ENCODE measurements around the gene CSF3. TPM values are rescaled to one million over a fixed set of nuclear protein-coding genes. Genes with fewer than 3 reads are reported as not detected.

The CSF3 gene
- total RNA-seq, 1 experiment from 2014 or later: not detected

GRCh38 chr17:40024901-40025300 is 9.7 kb downstream of the CSF3 start:
- Mint-ChIP-seq H3K9me3 (no peaks in the 10 kb centered on the region), H3K4me3 (no peak overlapping the region), H3K4me1 (no peaks in the 10 kb centered on the region), H3K36me3 (peaks cover 43% of the 10 kb centered on the region), H3K27ac (no peak overlapping the region), H3K27me3 (ENCODE audit: low read depth) (no peaks in the 10 kb centered on the region)
- ChIA-PET CTCF (interaction anchor here (0.6 to 5.0 kb wide), 4 partner anchors 9 to 87 kb away, joined by 3 to 128 read pairs (median 6); partner anchors contain the start of gene CSF3), POLR2A (no interaction called here)
- ATAC-seq (no peak), DNase-seq (ENCODE audit: low spot score) (no peak)
- TF ChIP-seq ZNF671 (CRISPR knock-in tag; IDR thresholded peaks at IDR 0.05) (no peak), ZBTB21 (CRISPR knock-in tag; IDR thresholded peaks at IDR 0.05; ENCODE audit: borderline replicate concordance) (no peak), RELA (CRISPR knock-in tag; IDR thresholded peaks at IDR 0.05; ENCODE audit: borderline replicate concordance) (no peak), EMX1 (CRISPR knock-in tag; IDR thresholded peaks at IDR 0.05) (no peak), NR3C1 (CRISPR knock-in tag; conservative IDR thresholded peaks at IDR 0.05; ENCODE audit: low read depth) (no peak), ZNF281 (CRISPR knock-in tag; IDR thresholded peaks at IDR 0.05) (no peak), ZNF138 (CRISPR knock-in tag; conservative IDR thresholded peaks at IDR 0.05) (no peak)
- TF ChIP-seq, protein P1, sequence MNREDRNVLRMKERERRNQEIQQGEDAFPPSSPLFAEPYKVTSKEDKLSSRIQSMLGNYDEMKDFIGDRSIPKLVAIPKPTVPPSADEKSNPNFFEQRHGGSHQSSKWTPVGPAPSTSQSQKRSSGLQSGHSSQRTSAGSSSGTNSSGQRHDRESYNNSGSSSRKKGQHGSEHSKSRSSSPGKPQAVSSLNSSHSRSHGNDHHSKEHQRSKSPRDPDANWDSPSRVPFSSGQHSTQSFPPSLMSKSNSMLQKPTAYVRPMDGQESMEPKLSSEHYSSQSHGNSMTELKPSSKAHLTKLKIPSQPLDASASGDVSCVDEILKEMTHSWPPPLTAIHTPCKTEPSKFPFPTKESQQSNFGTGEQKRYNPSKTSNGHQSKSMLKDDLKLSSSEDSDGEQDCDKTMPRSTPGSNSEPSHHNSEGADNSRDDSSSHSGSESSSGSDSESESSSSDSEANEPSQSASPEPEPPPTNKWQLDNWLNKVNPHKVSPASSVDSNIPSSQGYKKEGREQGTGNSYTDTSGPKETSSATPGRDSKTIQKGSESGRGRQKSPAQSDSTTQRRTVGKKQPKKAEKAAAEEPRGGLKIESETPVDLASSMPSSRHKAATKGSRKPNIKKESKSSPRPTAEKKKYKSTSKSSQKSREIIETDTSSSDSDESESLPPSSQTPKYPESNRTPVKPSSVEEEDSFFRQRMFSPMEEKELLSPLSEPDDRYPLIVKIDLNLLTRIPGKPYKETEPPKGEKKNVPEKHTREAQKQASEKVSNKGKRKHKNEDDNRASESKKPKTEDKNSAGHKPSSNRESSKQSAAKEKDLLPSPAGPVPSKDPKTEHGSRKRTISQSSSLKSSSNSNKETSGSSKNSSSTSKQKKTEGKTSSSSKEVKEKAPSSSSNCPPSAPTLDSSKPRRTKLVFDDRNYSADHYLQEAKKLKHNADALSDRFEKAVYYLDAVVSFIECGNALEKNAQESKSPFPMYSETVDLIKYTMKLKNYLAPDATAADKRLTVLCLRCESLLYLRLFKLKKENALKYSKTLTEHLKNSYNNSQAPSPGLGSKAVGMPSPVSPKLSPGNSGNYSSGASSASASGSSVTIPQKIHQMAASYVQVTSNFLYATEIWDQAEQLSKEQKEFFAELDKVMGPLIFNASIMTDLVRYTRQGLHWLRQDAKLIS (CRISPR knock-in tag; IDR thresholded peaks at IDR 0.05; ENCODE audit: borderline replicate concordance): no peak
- TF ChIP-seq, protein P2, sequence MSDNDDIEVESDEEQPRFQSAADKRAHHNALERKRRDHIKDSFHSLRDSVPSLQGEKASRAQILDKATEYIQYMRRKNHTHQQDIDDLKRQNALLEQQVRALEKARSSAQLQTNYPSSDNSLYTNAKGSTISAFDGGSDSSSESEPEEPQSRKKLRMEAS (CRISPR knock-in tag; IDR thresholded peaks at IDR 0.05): no peak

DNA sequence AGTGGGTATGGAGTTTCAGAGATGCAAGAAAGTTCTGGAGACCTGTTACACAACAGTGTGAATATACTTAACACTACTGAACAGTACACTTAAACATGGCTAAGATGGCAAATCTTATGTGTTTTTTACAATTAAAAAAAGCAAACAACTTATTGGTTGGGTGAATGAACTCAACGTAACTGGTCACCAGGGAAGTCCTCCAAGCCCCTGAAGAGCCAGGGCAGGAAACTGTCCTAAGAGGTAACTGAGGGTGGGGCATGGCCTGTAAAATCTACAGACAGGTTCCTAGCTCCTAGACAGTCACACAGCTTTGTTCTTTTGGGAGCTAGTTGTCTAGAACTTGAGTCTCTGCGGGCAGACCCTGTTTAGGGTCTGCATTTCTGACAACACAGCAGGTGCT is 10.3 kb downstream of the CSF3 start:
- ChIA-PET CTCF (interaction anchor here (0.6 to 5.0 kb wide), 4 partner anchors 10 to 86 kb away, joined by 3 to 128 read pairs (median 6); partner anchors contain the start of gene CSF3), POLR2A (interaction anchor here (0.6 to 1.0 kb wide), 2 partner anchors 12 to 15 kb away, joined by 3 to 4 read pairs; no protein-coding TSS in a partner anchor)
- Mint-ChIP-seq H3K27me3 (ENCODE audit: low read depth) (no peaks in the 10 kb centered on the region), H3K4me1 (no peaks in the 10 kb centered on the region), H3K9me3 (no peaks in the 10 kb centered on the region), H3K4me3 (no peak overlapping the region), H3K36me3 (peaks cover 40% of the 10 kb centered on the region), H3K27ac (peak overlapping the region; percentile 13; the same call in 1 of the 2 replicates)
- DNase-seq (ENCODE audit: low spot score) (no peak), ATAC-seq (no peak)
- TF ChIP-seq ETV6 (CRISPR knock-in tag; IDR thresholded peaks at IDR 0.05) (no peak), JUN (CRISPR knock-in tag; IDR thresholded peaks at IDR 0.05) (no peak), ZNF396 (CRISPR knock-in tag; IDR thresholded peaks at IDR 0.05; ENCODE audit: borderline replicate concordance) (no peak), ZNF671 (CRISPR knock-in tag; IDR thresholded peaks at IDR 0.05) (no peak), E2F4 (CRISPR knock-in tag; IDR thresholded peaks at IDR 0.05; ENCODE audit: borderline replicate concordance, low read depth) (no peak), USF1 (CRISPR knock-in tag; IDR thresholded peaks at IDR 0.05) (no peak), ATF6 (CRISPR knock-in tag; IDR thresholded peaks at IDR 0.05) (no peak), IRF2 (CRISPR knock-in tag; IDR thresholded peaks at IDR 0.05; ENCODE audit: borderline replicate concordance, low read depth) (no peak), ZBTB21 (CRISPR knock-in tag; IDR thresholded peaks at IDR 0.05; ENCODE audit: borderline replicate concordance) (no peak), NR1H2 (CRISPR knock-in tag; IDR thresholded peaks at IDR 0.05) (no peak)
- TF ChIP-seq, protein P3, sequence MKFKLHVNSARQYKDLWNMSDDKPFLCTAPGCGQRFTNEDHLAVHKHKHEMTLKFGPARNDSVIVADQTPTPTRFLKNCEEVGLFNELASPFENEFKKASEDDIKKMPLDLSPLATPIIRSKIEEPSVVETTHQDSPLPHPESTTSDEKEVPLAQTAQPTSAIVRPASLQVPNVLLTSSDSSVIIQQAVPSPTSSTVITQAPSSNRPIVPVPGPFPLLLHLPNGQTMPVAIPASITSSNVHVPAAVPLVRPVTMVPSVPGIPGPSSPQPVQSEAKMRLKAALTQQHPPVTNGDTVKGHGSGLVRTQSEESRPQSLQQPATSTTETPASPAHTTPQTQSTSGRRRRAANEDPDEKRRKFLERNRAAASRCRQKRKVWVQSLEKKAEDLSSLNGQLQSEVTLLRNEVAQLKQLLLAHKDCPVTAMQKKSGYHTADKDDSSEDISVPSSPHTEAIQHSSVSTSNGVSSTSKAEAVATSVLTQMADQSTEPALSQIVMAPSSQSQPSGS (CRISPR knock-in tag; IDR thresholded peaks at IDR 0.05; ENCODE audit: borderline replicate concordance, low read depth): no peak
- TF ChIP-seq, protein P4, sequence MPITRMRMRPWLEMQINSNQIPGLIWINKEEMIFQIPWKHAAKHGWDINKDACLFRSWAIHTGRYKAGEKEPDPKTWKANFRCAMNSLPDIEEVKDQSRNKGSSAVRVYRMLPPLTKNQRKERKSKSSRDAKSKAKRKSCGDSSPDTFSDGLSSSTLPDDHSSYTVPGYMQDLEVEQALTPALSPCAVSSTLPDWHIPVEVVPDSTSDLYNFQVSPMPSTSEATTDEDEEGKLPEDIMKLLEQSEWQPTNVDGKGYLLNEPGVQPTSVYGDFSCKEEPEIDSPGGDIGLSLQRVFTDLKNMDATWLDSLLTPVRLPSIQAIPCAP (CRISPR knock-in tag; IDR thresholded peaks at IDR 0.05): no peak
- TF ChIP-seq, protein P5, sequence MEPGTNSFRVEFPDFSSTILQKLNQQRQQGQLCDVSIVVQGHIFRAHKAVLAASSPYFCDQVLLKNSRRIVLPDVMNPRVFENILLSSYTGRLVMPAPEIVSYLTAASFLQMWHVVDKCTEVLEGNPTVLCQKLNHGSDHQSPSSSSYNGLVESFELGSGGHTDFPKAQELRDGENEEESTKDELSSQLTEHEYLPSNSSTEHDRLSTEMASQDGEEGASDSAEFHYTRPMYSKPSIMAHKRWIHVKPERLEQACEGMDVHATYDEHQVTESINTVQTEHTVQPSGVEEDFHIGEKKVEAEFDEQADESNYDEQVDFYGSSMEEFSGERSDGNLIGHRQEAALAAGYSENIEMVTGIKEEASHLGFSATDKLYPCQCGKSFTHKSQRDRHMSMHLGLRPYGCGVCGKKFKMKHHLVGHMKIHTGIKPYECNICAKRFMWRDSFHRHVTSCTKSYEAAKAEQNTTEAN (CRISPR knock-in tag; IDR thresholded peaks at IDR 0.05): no peak
